NCI-H748 treated with DMSO at 0.1 percent for 48 hours (cell line): ENCODE measurements around the gene NOSIP.

Source experiments
- DNase-seq: peaks from one replicate; lab custom pipeline; 2025; lab: John Stamatoyannopoulos, UW

Gene NOSIP

GRCh38 chr19:49507803-49508494, 72.4 kb downstream of the NOSIP start:
- no peak for DNase-seq

GRCh38 chr19:49506575-49507105, 73.7 kb downstream of the NOSIP start:
- DNase-seq, result peak; percentile 77
